ENCODE data around the gene TMEM108.

Gene TMEM108

GRCh38 chr3:133271539-133271938 is 233.3 kb downstream of the TMEM108 start:
- H3K4me3 ChIP-seq (ENCODE audit: low read depth, low read length): no peak overlapping the region
- no peak for TF ChIP-seq CTCF (IDR thresholded peaks at IDR 0.05; ENCODE audit: insufficient read depth, low read depth, low read length, missing control alignments)
- DNase-seq (ENCODE audit: low read depth): no peak

- H3K4me3 ChIP-seq (ENCODE audit: low read depth, low read length): no peak overlapping the region
- DNase-seq (ENCODE audit: low read depth): no peak
- TF ChIP-seq CTCF (IDR thresholded peaks at IDR 0.05; ENCODE audit: insufficient read depth, low read depth, low read length, missing control alignments): no peak
These were observed 235.2 kb downstream of the TMEM108 start for GRCh38 chr3:133273346-133273745.

- TF ChIP-seq CTCF (IDR thresholded peaks at IDR 0.05; ENCODE audit: insufficient read depth, low read depth, low read length, missing control alignments): no peak
- no peak overlapping the region for H3K4me3 ChIP-seq (ENCODE audit: low read depth, low read length)
These were observed 236.3 kb downstream of the TMEM108 start for GRCh38 chr3:133274477-133274876.

GRCh38 chr3:133276594-133276993 is 238.4 kb downstream of the TMEM108 start:
- peak; percentile 26 for DNase-seq (ENCODE audit: low read depth)
- no peak for TF ChIP-seq CTCF (IDR thresholded peaks at IDR 0.05; ENCODE audit: insufficient read depth, low read depth, low read length, missing control alignments)

More at GRCh38 chr3:133274477-133274876, 236.3 kb downstream of the TMEM108 start:
- DNase-seq (ENCODE audit: low read depth): peak; percentile 15

GRCh38 chr3:133277813-133278212 is 239.6 kb downstream of the TMEM108 start:
- TF ChIP-seq CTCF (IDR thresholded peaks at IDR 0.05; ENCODE audit: insufficient read depth, low read depth, low read length, missing control alignments): no peak
- no peak overlapping the region for H3K4me3 ChIP-seq (ENCODE audit: low read depth, low read length)

More at GRCh38 chr3:133276594-133276993, 238.4 kb downstream of the TMEM108 start:
- no peak overlapping the region for H3K4me3 ChIP-seq (ENCODE audit: low read depth, low read length)

GRCh38 chr3:133278260-133279043 is 240.3 kb downstream of the TMEM108 start:
- TF ChIP-seq CTCF (IDR thresholded peaks at IDR 0.05; ENCODE audit: insufficient read depth, low read depth, low read length, missing control alignments): no peak
- DNase-seq (ENCODE audit: low read depth): no peak
- H3K4me3 ChIP-seq (ENCODE audit: low read depth, low read length): no peak overlapping the region

More at GRCh38 chr3:133277813-133278212, 239.6 kb downstream of the TMEM108 start:
- DNase-seq (ENCODE audit: low read depth): no peak
